Smooth muscle cell (in vitro differentiated cells): ENCODE results near the gene RGS3. TPM values are rescaled to one million over a fixed set of nuclear protein-coding genes. Genes with fewer than 3 reads are reported as not detected.

Source experiments
- DNase-seq: peaks from one replicate; lab custom pipeline; 2025; ENCODE audit not compliant: unreplicated experiment; lab: John Stamatoyannopoulos, UW
- H2AFZ ChIP-seq: fragments of 200-600 bp; sonication (generic); 2 replicates; pipeline ENCODE4 v1.6.0; 2016; ENCODE audit warnings: antibody characterized with exemption, low read depth, mild to moderate bottlenecking
- H3F3A ChIP-seq: fragments of 200-600 bp; sonication (generic); 2 replicates; pipeline ENCODE4 v1.6.0; 2017; ENCODE audit warnings: antibody characterized with exemption, low read depth
- H3K27ac ChIP-seq: fragments of 200-600 bp; sonication (generic); 2 replicates; pipeline ENCODE4 v1.5.1; 2016; ENCODE audit warnings: low read depth, mild to moderate bottlenecking
- H3K27me3 ChIP-seq: fragments of 200-600 bp; sonication (generic); 2 replicates; pipeline ENCODE4 v1.6.1; 2016; ENCODE audit warnings: low read depth, mild to moderate bottlenecking
- H3K36me3 ChIP-seq: fragments of 200-600 bp; sonication (generic); 2 replicates; pipeline ENCODE4 v1.5.1; 2016; ENCODE audit warnings: low read depth
- H3K4me1 ChIP-seq: fragments of 200-600 bp; sonication (generic); 2 replicates; pipeline ENCODE4 v1.5.1; 2016; ENCODE audit warnings: low read depth
- H3K4me2 ChIP-seq: fragments of 200-600 bp; sonication (generic); 2 replicates; pipeline ENCODE4 v1.6.0; 2016; ENCODE audit warnings: mild to moderate bottlenecking
- H3K4me3 ChIP-seq: fragments of 200-600 bp; sonication (generic); 2 replicates; pipeline ENCODE4 v1.5.1; 2016; ENCODE audit warnings: mild to moderate bottlenecking
- H3K79me2 ChIP-seq: fragments of 200-600 bp; sonication (generic); 2 replicates; pipeline ENCODE4 v1.6.0; 2016; ENCODE audit warnings: low read depth, mild to moderate bottlenecking
- H3K9ac ChIP-seq: fragments of 200-600 bp; sonication (generic); 2 replicates; pipeline ENCODE4 v1.6.0; 2016; ENCODE audit warnings: low read depth
- H3K9me3 ChIP-seq: fragments of 200-600 bp; sonication (generic); replicated peaks from 2 replicates; pipeline ENCODE4 v1.5.1; 2016; ENCODE audit warnings: low read depth
- H4K20me1 ChIP-seq: fragments of 200-600 bp; sonication (generic); 2 replicates; pipeline ENCODE4 v1.6.0; 2016; ENCODE audit warnings: low read depth
- WGBS: methylation state at CpG from one replicate; pipeline ENCODE4 v1.1.7; 2016; ENCODE audit warnings: low lambda C conversion rate; 5-methylcytosine and 5-hydroxymethylcytosine counted together
- polyA plus RNA-seq: library from polyadenylated mRNA; unstranded; fragments of >200 nt; fragmentation: Nextera tagmentation; extraction: Ambion mirVana; gene quantifications from 2 replicates; pipeline ENCODE4 v1.2.1, GENCODE V29; 2016
- total RNA-seq: library from RNA; depleted of rRNA; stranded (reverse); fragments of >200 nt; gene quantifications from 2 replicates; pipeline ENCODE4 v1.2.3, GENCODE V29; 2014
- TF ChIP-seq, protein P1 (sequence below): fragments of 200-600 bp; sonication (generic); IDR thresholded peaks from 2 replicates; pipeline ENCODE4 v1.5.1; 2017; ENCODE audit warnings: borderline replicate concordance, mild to moderate bottlenecking, antibody characterized with exemption; ENCODE audit not compliant: insufficient read depth, poor library complexity, severe bottlenecking

Gene RGS3
- total and polyA plus RNA-seq, 2 experiments from 2014 or later = 43.8 to 108 TPM

DNA sequence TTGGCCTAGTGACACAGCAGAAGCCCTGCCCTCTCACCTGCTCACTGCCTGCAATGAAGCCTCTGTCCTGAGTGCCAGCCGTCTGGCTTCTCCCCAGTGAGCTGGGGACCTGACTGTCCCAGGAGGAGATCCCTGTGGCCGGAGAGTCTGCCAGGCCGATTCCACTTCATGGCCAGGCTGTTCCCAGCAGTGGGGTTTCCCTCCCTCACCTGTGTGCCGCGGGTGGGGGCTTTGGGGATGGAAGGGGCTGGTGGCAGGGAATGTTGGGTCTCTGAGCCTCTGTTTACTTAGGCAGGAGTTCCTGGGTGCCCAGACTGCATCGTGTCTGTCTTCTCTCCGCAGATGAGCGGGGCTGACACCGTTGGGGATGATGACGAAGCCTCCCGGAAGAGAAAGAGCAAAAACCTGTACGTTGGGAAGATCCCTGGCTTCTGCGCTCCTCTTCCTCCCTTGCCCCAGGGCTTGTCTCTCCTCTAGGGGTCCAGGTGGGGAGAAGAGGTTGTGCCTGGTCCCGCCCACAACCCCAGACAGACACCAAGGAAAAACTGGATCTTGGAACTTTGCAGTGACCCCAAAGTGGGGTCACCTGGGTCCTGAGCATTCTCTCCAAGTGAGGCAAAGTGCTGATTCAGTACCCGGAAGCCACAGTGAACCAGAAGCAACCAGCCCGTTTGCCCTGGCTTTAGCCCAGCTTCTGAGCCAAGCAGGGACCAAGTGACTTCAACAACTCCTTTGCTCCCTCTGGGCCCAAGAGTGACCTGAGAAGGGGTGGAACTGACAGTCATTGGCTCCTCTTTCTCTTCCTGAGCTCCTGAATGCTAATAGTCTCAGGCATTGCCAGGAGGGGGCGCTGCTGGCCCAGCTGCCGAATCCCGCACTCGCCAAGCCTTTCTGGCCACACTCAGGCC lies 127.7 kb downstream of the RGS3 start:
- Histone ChIP-seq H3K36me3 (no peaks in the 10 kb centered on the region), H2AFZ (no peak overlapping the region), H3K4me3 (no peak overlapping the region), H3K27ac (no peak overlapping the region), H3K4me1 (peaks cover 12% of the 10 kb centered on the region), H3K9me3 (no peaks in the 10 kb centered on the region), H3F3A (no peaks in the 10 kb centered on the region), H4K20me1 (peaks cover 12% of the 10 kb centered on the region), H3K79me2 (peaks cover 23% of the 10 kb centered on the region), H3K27me3 (no peaks in the 10 kb centered on the region), H3K4me2 (no peak overlapping the region), H3K9ac (no peak overlapping the region)
- TF ChIP-seq, protein P1, sequence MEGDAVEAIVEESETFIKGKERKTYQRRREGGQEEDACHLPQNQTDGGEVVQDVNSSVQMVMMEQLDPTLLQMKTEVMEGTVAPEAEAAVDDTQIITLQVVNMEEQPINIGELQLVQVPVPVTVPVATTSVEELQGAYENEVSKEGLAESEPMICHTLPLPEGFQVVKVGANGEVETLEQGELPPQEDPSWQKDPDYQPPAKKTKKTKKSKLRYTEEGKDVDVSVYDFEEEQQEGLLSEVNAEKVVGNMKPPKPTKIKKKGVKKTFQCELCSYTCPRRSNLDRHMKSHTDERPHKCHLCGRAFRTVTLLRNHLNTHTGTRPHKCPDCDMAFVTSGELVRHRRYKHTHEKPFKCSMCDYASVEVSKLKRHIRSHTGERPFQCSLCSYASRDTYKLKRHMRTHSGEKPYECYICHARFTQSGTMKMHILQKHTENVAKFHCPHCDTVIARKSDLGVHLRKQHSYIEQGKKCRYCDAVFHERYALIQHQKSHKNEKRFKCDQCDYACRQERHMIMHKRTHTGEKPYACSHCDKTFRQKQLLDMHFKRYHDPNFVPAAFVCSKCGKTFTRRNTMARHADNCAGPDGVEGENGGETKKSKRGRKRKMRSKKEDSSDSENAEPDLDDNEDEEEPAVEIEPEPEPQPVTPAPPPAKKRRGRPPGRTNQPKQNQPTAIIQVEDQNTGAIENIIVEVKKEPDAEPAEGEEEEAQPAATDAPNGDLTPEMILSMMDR = peak; percentile 92
- 66% methylated on average over 20 of the region's 20 CpGs for WGBS
- DNase-seq = peak; percentile 56

DNA sequence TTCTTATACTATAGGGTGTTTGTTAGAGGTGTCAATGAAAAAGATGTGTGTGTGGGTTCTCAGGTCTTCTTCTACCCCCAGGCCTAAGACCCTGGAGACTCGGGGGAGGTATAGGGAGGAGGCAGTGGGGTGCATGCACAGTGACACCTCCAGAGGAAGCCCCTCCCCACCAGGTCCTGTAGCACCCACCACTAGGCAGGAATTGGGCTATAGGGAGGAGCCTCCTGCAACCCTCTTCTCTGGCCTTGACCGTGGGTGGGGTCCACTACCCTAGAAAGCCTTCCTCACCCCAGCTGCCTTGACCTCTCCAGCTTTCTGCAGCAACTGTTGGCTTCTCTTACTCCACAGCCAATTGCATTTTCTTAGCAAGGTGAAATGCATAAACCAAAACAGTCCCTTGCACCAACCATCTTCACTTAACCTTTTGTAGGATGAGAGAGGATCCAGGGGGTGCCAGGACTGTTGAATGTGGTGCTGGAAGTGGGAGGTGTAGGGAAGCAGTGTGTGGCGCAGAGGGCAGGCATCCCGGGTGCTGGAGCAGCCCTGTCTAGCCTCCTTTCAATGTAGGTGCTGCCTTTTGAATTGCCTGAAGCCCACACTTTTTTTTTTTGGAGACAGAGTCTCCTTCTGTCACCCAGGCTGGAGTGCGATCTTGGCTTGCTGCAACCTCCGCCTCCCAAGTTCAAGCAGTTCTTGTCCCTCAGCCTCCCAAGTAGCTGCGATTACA lies 128.5 kb downstream of the RGS3 start:
- Histone ChIP-seq H3K9ac (no peak overlapping the region), H3K4me3 (no peak overlapping the region), H3K4me1 (peaks cover 12% of the 10 kb centered on the region), H3K36me3 (no peaks in the 10 kb centered on the region), H2AFZ (no peak overlapping the region), H3K9me3 (no peaks in the 10 kb centered on the region), H3K27ac (no peak overlapping the region), H4K20me1 (peaks cover 20% of the 10 kb centered on the region), H3F3A (no peaks in the 10 kb centered on the region), H3K27me3 (no peaks in the 10 kb centered on the region), H3K79me2 (peaks cover 32% of the 10 kb centered on the region), H3K4me2 (no peak overlapping the region)
- no peak for DNase-seq
- WGBS = 77% methylated on average over 7 of the region's 7 CpGs
- TF ChIP-seq, protein P1 = no peak

DNA sequence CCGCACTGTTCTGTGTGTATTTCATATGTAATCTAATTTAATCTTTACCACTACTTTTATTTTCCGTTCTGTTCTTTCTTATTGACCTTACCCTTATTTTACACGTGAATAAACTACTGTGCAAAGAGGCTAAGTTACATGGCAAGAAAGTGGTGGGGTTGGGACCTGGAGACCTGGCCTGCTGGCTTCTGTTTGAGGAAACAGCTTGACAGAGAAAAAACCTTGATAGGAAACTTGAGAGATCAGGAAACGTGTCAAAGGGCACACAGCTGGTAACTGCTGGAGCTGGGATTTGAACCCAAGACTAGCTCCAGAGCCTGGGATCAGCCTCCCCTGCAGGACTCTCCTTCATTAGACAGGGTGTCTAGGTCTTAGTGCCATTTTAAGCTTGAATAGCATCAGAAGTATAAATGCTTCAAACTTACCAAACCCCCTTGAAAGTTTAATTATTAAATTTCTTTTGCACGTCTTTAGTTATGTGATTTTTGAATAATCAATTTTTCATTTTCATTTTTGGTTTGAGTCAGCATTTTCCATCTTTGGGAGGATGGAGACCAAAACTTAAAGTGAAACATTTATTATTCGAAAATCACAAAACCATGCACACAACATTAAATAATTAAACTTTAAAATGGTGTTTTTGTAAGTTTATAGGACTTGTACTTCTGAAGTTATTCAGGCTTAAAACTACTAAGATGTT lies 129.5 kb downstream of the RGS3 start:
- no peak overlapping the region for H2AFZ ChIP-seq
- no peaks in the 10 kb centered on the region for H3K9me3 ChIP-seq
- 86% methylated on average over 6 of the region's 6 CpGs for WGBS
- TF ChIP-seq, protein P1 = no peak
- peaks cover 5% of the 10 kb centered on the region for H3F3A ChIP-seq
- no peak for DNase-seq
- H3K27ac ChIP-seq = peak overlapping the region; percentile 89
- H3K36me3 ChIP-seq = no peaks in the 10 kb centered on the region
- no peaks in the 10 kb centered on the region for H3K27me3 ChIP-seq
- H4K20me1 ChIP-seq = peaks cover 28% of the 10 kb centered on the region
- H3K4me3 ChIP-seq = peak overlapping the region; percentile 74
- peak overlapping the region; percentile 75 for H3K9ac ChIP-seq
- H3K4me2 ChIP-seq = peak overlapping the region; percentile 100
- peaks cover 9% of the 10 kb centered on the region for H3K4me1 ChIP-seq
- peaks cover 41% of the 10 kb centered on the region for H3K79me2 ChIP-seq
